GM19372 (cell line): ENCODE data around the gene MOB4.
"Not testable (repeated sequence)": the region's sequence is repeated elsewhere in the genome, so short reads cannot be mapped to it uniquely, and the experiment has no call there.

Source experiments
- ATAC-seq: cut with Tn5 transposase; IDR thresholded peaks from one replicate; pipeline ENCODE4 v1.9.1; 2021; ENCODE audit warnings: mild to moderate bottlenecking, low read depth, moderate library complexity; ENCODE audit not compliant: unreplicated experiment

Gene MOB4

DNA sequence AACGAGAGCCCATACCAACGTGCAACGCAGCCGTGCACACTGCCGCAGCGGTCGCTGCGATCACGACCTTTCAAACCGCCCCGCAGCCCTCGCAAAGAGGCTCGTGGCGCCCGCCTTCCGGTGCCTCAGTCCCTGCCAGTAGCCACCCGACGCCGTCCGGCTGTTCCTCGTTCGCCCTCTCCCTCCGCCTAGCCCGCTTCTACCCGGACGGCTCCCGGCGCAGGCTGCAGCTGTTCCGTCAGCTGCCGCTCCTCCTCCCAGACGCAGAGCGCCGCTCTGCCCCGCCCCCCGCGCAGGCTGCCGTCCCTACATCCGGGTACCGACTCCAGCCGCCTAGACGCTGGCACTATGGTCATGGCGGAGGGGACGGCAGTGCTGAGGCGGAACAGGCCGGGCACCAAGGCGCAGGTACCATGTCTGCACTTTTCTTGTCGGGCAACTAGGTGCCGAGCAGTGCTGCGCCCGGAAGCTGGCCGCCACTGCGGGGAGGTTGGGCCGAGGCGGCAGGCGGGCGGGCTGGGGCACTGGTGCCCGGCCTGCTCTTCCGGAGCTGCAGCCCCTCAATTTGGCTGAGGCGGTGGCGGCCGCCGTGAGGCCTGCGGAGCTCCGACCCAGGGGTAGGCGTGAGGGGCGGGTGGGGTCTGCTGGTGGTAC, at the start of gene MOB4:
Gene MOB4 (plus strand): TSS at position 328 of the 654 bp plus-strand sequence. CDS start 21 bp downstream, at position 349.
- ATAC-seq: peak; percentile 89

DNA sequence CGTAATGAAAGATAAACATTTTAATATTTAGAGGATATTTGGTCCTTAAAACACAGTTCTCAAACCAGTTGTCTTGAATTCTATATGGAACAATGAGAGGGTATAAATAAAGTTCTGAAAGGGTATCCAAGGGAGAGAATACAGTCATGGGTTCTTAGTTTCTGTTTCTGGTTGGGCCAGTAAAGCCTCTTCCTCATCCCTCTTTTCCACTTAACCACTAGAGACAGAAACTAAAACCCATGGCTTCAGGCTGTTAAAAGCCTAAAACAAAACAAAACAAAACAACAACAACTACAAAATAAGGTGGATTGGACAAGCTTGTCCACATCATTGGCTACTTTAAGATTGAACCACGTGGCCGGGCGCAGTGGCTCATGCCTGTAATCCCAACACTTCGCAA, 43.7 kb upstream of the MOB4 start:
- ATAC-seq: no peak

DNA sequence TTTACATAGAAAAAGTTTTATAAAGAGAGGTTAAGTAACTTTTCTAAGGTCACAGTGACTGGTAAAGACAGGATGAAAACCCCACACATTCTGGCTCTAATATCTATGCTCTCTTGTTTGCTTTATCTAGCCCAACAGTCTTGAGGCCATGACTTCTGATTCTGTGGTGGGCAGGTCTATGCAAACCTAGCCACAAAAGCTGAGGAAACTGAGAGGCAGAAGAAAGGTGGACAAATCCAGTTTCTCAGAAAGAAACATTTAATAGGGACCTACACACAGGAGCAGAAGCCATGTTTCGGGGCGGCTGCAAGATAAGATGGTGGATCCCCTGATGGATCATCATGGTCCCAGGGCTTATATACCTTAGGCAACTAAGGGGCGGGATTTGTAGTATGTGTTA, 38.1 kb upstream of the MOB4 start:
- no peak for ATAC-seq

DNA sequence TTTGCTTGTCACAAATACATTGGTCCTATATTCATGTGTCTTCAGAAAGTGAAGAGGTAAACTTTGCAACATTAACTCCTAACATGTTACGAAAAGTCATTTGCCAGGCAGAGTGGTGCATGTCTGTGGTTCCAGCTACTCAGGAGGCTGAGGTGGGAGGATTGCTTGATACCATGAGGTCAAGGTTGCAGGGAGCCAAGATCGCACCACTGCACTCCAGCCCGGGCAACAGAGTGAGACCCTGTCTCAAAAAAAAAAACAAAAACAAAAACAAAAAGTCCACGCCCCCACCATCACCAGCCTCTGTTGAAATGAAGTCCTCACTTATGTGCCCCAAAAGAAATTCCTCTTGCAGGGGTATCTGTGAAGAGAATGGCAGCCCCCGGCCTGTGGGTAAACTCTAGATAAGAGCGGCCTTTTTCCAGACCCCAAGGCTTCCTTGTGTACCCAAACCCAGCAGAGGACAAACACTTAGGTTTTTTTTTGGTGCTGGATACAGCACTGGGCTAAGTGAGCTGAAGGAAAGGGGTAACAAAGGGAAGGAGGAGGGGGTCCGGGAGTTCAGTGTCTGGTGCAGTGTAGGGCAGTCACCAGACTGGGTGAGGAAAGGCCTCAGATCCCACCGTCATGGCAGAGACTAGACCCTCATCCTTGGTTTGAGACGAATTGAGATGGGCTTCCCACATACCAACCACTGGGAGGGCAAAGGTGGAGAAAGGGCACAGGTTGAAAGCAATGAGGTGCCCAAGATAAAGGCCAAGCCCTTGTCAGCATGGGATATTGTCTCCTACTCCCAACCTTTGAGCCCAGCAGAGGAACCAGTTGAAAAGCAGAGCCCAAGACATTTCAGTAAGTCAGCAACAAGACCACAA, 35.5 kb upstream of the MOB4 start:
- no peak for ATAC-seq

DNA sequence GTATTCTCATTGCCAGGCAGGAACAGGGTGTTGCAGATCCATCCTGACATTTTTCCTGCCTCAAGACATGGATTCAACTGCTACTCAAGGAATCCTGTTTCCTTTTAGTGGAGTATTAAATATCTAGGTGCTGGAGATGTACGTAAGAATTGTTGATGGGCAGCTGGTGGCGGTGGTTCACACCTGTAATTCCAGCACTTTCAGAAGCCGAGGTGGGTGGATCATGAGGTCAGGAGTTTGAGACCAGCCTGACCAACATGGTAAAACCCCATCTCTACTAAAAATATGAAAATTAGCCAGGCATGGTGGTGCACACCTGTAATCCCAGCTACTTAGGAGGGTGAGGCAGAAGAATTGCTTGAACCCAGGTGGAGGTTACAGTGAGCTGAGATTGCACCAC, 31.6 kb upstream of the MOB4 start:
- ATAC-seq: not testable (repeated sequence)

DNA sequence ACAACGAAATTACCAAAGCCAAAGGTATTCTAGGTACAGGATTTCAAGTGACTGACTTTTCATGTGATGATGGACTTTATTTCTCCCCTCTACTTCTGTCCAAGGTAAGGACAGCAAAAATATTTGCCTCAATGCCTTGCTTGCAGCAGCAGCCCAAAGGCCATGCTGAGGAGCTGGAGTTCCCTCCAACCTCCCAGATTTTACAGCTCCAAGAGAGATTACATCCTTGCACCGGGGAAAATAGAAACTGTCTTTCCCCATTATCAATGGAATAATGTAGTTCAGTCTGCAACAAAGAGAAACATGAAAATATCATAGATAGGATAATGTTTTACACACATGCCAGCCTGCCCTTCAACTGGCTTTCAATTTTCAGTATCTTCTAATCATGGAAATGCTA, 29.7 kb upstream of the MOB4 start:
- ATAC-seq: no peak

DNA sequence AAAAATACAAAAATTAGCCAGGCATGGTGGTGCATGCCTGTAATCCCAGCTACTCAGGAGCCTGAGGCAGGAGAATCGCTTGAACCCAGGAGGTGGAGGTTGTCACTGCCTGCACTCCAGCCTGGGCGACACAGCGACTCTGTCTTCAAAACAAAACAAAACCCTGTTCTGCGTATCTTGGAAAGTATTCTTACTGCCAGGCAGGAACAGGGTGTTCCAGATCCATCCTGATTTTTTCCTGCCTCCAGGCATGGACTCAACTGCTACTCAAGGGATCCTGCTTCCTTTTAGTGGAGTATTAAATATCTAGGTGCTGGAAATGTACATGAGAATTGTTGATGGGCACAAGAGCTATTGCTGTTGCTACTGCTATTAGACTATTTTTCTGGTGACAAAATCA, 28.5 kb upstream of the MOB4 start:
- no peak for ATAC-seq

DNA sequence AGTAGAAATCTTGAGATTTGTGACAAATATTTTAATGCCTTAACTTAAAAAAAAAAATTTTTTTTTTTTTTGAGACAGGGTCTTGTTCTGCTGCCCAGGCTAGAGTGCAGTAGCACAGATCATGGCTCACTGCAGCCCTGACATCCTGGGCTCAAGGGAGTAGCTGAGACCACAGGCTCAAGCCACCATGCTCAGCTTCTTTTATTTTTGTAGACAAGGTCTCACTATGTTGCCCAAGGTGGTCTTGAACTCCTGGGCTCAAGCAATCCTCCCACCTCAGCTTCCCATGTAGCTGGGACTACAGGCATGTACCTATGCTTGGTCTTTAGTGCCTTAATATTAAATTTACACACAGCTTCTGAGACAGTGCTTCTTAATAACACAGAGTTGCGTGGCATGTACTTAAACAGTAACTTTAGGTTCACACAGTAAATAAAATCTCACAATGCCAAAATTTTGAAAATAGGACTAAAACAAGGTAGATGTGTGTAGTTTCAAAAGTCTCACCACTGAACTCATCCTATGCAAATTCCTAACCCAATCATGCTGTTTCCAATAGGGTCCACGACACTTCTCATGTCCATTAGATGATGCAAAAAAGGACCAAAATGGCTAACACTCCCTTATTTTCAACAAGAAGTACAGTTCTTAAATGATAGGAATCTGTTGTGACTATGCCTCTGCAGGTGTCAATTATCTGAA, 20.3 kb upstream of the MOB4 start:
- no peak for ATAC-seq

DNA sequence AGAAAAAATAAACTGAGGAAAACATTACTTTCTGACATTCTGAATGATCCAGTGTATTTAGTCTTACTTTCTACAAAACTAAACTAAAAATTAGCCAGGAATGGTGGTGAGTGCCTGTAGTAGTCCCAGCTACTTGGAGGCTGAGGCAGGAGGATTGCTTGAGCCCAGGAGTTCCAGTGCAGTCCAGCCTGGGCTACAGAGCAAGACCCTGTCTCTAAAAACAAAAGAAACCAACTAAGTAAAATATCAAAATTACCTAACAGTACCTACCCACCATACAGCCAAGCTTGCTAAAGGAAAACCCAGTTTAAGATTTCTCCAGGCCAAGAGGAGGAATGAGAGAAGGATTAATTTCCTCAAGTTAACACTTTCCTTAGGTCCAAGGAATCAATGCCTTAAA, 19.2 kb upstream of the MOB4 start:
- no peak for ATAC-seq

DNA sequence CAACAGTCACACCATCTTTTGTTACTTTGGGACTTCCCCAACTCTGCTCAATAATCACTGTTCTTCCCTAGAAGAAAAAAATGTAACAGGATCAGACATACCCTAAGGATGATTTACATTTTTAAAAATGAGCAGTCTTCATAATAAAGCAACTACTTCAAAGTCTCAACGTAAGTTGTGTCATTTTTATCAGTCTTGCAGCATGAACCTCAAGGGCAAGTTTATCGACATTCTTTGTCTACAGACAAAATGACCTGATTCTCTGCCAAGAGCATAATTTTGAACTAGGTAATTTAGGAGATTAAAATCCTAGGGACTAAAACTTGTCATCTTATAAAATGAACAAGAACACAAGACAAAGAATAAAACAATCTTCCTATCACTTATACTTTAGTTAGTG, 18.5 kb upstream of the MOB4 start:
- ATAC-seq: no peak

DNA sequence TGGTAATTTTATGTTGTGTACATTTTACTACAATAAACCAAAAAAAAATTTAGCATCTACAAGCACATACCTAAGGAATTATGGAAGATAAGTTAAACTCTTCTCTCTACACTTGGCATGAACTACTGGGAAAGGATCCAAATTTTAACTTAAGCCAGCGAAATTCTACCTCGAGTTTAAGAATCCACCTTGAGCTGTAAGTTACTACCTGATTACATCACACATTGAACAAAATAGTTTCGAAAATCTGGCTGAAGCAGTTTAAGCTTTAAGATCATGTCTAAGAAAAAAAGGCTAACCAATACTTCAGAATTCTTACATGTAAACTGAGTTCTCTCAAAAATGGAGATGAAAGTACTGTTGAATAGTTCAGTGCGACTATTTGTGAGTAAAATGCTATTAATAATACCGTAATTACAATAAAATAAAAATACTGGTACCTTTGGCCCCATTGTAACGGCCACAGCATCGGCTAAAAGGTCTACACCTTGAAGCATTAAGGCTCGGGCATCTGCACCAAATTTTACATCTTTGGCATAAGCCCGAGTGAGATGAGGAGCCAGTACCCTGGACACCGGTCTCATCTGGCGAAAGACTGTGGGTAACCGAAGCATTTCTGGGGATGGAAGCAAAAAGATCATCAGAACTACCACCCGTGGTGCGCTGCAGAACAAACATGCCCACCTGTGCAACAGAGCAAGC, 17.5 kb upstream of the MOB4 start:
- ATAC-seq: no peak

DNA sequence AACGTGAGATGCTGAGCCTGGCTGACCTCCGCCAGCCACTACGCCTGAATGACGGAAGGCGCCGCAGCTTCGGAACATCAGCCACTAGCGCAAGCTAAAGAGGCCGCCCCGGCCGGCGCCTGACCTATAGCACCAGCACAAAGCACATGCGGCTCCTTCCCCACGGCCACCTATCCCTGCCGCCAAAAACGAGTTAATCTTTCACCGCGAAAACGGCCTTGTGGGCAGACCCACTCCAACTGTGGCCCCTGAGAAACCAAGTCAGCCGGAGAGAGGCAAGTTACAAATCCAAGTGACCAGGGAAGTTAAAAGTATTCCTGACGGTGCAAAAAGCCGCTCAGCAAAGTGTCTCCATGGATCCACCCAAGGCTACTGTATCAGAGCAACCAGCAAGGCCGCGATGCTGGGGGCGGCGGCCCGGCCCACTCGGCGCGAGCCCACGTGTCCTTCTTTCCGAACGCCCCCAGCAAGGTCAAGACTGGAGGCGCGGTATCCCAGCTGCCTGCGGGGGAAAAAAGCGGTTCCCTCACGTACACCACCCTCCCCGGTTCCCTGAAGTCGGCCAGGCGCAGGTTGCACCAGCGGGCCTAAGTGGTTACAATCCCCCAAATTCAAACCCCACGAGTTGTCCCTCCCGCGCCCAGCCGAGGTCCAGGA, 16.8 kb upstream of the MOB4 start:
- ATAC-seq: peak; percentile 17

DNA sequence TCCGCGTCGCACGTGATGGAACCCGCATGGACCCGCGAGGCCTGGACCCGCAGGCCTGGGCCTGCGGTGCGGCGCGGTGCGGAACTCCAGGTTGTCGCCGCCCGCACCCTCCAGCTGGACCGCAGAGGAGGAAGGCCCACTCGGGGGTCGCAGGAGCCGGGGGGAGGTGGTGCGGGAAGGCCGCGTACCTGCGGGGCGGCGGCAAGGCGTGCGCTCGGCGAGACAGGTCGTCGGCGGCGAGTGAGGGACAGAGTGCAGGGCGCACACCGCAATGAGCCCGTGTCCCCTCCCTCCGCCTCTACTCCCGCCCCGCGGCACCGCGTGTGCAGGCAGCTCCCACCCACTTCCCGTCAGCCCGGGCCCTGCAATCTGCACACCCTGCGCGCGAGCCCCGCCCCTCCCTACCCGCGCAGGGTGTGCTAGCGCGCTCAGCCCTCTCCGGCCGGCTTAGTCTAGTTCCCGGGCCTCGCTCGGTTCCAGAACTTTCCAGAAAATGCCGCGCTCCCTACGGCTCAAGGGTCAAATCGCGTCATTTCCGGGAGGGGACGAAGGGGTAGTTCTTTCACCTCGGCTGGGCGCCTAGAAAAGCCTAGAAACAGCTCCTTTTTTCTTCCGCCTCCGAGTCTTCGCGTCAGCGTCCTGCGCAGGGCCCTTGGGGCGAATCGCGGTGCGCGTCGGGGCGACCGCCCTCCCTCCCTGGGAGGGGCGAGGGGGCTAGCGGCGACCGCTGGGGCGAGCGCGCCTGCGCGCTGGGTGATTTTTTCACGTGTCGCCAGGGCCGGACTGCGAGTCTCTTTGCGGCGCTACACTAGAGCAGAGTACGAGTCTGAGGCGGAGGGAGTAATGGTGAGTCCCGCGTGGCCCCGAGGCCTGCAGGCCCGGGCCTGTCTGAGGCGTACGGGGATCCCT, 16.0 kb upstream of the MOB4 start, which contains the start of the genes HSPD1 and HSPE1:
Gene HSPD1 (minus strand): TSS at position 247 of the 909 bp plus-strand sequence. CDS start 992 bp downstream, outside the sequence.
Gene HSPE1 (plus strand): TSS at position 786 of the 909 bp plus-strand sequence. CDS start 58 bp downstream, at position 844.
- ATAC-seq: peak; percentile 80

DNA sequence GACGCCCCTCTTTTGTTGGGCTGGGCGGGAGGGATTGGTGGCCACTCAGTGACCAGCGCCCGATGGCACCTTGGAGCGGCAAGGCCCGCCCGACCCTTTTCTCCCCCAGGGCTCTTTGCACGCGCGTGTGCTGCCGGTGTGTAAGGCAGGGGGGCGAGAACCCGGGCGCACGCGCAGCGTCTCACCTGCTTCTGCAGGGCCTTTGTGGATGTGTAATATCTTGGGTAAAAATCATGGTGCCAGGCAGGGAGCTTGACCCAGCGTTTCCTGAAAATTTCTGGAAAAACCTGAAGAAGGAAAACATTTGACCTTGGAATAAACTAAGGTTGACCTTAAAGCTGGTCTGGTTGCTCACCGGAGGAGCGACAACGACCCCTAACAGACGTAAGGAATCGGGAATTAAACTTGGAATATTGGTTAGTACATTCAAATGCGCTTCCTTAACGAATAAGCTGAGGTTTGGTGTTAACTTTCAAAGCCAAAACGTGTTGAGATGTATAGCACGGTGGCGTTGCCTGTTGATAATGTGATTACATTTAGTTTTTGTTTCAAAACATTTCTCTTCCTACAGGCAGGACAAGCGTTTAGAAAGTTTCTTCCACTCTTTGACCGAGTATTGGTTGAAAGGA, 15.2 kb upstream of the MOB4 start:
- ATAC-seq: peak; percentile 2

DNA sequence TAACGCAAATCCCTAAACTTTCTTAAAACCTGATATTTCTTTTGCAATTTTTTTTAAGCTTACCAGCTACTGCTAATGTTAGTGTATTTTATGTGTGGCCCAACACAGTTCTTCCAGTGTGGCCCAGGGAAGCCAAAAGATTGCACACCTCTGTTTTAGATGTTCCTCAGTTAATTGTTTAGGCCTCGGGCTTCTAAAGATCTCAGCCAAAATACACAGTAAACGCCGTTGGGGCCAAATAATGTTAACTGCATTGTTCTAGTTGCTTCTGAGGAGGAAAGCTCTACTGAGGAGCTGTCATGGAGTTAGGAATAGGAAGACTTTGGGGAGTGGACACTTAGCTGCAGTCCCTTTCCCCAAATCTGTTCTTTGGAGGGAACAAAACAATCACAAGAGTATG, 13.7 kb upstream of the MOB4 start:
- ATAC-seq: no peak

DNA sequence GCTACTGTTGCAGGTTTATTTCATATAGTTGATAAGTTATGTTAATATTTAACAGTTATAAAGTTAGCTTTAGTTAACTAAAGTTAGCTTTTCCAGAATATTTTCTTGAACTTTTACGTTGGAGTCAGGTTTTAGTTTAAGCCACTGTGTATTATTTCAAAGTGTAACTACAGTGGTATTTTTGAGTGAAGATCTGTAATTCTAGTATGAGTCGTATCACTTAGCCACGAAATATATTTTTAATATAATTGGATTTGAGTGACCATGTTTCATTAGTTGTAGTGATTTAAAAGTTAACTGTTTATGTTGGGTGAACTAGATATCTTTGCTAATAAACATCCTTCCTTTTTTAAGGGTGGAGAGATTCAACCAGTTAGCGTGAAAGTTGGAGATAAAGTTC, 13.2 kb upstream of the MOB4 start:
- no peak for ATAC-seq

DNA sequence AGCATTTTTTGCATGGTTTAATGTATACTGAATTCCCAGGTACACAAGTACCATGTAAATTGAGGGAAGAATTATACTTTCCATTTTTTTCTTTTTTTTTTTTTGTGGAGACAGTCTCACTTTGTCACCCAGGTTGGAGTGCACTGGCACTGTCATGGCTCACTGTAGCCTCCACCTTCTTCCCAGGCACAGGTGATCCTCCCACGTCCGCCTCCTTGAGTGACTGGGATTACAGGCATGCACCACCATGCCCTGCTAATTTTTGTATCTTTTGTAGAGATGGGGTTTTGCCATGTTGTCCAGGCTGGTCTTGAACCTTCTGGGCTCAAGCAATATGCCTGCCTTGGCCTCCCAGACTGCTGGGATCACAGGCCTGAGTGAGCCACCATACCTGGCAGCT, 11.9 kb upstream of the MOB4 start:
- ATAC-seq: no peak

DNA sequence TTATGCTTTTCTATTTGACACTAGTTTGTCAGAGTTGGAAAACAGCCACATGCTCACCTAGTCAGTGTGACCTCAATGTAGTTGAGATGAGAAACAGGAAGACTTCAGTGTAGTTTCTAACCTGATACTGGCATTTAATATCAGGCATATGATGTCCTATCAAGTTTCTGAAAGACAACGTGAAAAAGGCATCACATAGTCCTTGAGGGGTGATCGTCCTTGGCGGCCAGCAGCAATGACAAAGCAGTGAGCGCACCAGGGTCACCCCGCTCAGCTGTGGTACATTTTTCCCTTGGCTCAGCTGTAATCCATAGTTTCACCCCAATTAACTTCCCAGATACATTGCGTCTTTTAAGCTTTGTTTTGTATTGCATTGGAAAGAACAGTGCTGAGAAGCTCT, 11.4 kb upstream of the MOB4 start:
- ATAC-seq: no peak

DNA sequence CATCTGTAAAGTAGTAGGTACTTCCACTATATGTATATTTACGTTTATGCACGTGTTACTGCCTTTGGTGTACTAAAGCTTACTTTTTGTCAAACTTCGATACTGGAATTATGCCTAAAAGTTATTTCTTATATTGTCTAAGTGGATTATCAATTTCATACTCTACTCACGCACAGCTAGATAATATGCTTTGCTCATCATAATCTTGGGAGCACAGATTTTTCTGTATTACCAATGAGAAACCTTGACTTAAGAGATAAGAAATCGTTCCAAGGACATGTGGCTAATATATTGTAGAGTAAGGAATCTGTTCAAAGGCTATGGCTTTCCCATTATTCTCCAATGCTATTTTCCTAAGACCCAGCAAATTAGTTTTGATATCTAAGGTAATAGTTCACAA, 9.2 kb upstream of the MOB4 start:
- ATAC-seq: no peak
